Loucy (cell line): ENCODE data around the gene RGS12.

Experiments
- H2AFZ ChIP-seq: fragments of 200-600 bp; sonication (generic); 2 replicates; pipeline ENCODE4 v1.6.0; 2016; ENCODE audit warnings: antibody characterized with exemption, mild to moderate bottlenecking, low read length, moderate library complexity
- H3F3A ChIP-seq: fragments of 200-600 bp; 2 replicates; pipeline ENCODE4 v1.6.0; 2016; ENCODE audit warnings: antibody characterized with exemption, low read depth, mild to moderate bottlenecking
- H3K27me3 ChIP-seq: fragments of 200-600 bp; sonication (generic); 2 replicates; pipeline ENCODE4 v1.6.1; 2014; ENCODE audit warnings: low read length, mild to moderate bottlenecking; ENCODE audit not compliant: insufficient read depth, poor library complexity, severe bottlenecking
- H3K36me3 ChIP-seq: fragments of 200-600 bp; sonication (generic); 2 replicates; pipeline ENCODE4 v1.6.1; 2016; ENCODE audit warnings: low read length; ENCODE audit not compliant: insufficient read depth
- H3K4me1 ChIP-seq: fragments of 200-600 bp; sonication (generic); 2 replicates; pipeline ENCODE4 v1.5.1; 2014; ENCODE audit warnings: low read length, mild to moderate bottlenecking; ENCODE audit not compliant: insufficient read depth, poor library complexity, severe bottlenecking
- H3K4me2 ChIP-seq: fragments of 200-600 bp; sonication (generic); 2 replicates; pipeline ENCODE4 v1.6.0; 2014; ENCODE audit warnings: antibody characterized with exemption, low read length, low read depth, mild to moderate bottlenecking; ENCODE audit not compliant: poor library complexity, severe bottlenecking
- H3K4me3 ChIP-seq: fragments of 200-600 bp; sonication (generic); 2 replicates; pipeline ENCODE4 v1.5.1; 2014; ENCODE audit warnings: low read length, mild to moderate bottlenecking, mixed read lengths; ENCODE audit not compliant: poor library complexity, severe bottlenecking
- H3K79me2 ChIP-seq: fragments of 200-600 bp; sonication (generic); 2 replicates; pipeline ENCODE4 v1.6.1; 2014; ENCODE audit warnings: low read length; ENCODE audit not compliant: insufficient read depth
- H3K9ac ChIP-seq: fragments of 200-600 bp; sonication (generic); 2 replicates; pipeline ENCODE4 v1.6.0; 2014; ENCODE audit warnings: mild to moderate bottlenecking, low read depth, low read length, moderate library complexity; ENCODE audit not compliant: poor library complexity, severe bottlenecking
- H3K9me2 ChIP-seq: fragments of 200-600 bp; sonication (generic); replicated peaks from 2 replicates; pipeline ENCODE4 v1.6.1; 2016; ENCODE audit warnings: low read depth, low read length, mixed read lengths
- H3K9me3 ChIP-seq: fragments of 200-600 bp; sonication (generic); 2 replicates; pipeline ENCODE4 v1.6.1; 2014; ENCODE audit warnings: mild to moderate bottlenecking, antibody characterized with exemption, low read length, low read depth; ENCODE audit not compliant: insufficient read depth
- H4K20me1 ChIP-seq: fragments of 200-600 bp; sonication (generic); 2 replicates; pipeline ENCODE4 v1.6.0; 2014; ENCODE audit warnings: antibody characterized with exemption, low read length, mild to moderate bottlenecking; ENCODE audit not compliant: insufficient read depth, poor library complexity, severe bottlenecking
- EZH2phosphoT487 ChIP-seq: fragments of 200-600 bp; IDR thresholded peaks from 2 replicates; pipeline ENCODE4 v1.6.1; 2018; ENCODE audit warnings: antibody characterized with exemption, mild to moderate bottlenecking, moderate library complexity, borderline replicate concordance
- TF ChIP-seq, protein P1 (sequence below): fragments of 200-600 bp; sonication (generic); conservative IDR thresholded peaks from 2 replicates; pipeline ENCODE4 v1.5.1; 2014; ENCODE audit warnings: mild to moderate bottlenecking, antibody characterized with exemption, low read length

RGS12 gene

DNA sequence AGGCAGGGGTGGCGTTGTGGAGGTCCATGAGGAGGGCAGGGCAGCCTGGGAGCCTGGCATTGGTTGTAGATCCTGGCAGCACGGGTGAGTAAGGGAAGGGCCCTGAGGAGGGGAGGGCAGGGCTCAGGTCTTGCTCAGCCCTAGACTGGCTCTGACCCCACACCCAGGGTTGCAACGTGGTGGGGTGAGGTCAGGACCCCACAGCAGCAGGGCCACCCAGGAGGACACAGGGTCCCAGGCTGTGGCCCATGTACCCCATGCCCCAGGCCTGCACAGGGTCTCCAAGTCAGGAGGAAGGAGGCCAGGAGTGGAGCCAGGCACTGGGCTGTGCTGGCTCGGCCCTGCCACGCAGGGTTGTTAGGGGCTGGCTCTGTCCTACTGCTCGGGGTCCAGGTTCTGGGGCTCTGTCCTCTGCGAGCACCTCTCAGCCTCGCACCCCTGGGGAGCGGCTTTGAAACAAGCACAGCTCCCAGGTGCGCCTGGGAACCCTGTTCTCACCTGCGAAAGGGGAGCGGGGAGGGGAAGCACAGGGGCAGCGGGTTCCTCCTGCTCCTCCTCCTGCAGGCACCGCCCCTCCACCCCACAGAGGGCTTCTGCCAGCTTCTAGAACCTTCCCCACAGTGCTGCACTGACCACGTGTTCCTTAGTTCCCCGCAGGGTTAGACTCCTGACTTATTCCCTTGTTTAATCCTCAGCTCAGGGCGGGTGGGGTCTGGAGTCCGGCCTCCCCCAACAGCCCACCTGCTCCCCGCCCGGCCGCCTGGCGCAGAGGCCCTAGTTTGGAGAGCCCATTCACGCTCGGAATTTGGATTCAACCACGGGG is 23.5 kb upstream of the RGS12 start:
- TF ChIP-seq EZH2phosphoT487, result no peak
- TF ChIP-seq, protein P1, sequence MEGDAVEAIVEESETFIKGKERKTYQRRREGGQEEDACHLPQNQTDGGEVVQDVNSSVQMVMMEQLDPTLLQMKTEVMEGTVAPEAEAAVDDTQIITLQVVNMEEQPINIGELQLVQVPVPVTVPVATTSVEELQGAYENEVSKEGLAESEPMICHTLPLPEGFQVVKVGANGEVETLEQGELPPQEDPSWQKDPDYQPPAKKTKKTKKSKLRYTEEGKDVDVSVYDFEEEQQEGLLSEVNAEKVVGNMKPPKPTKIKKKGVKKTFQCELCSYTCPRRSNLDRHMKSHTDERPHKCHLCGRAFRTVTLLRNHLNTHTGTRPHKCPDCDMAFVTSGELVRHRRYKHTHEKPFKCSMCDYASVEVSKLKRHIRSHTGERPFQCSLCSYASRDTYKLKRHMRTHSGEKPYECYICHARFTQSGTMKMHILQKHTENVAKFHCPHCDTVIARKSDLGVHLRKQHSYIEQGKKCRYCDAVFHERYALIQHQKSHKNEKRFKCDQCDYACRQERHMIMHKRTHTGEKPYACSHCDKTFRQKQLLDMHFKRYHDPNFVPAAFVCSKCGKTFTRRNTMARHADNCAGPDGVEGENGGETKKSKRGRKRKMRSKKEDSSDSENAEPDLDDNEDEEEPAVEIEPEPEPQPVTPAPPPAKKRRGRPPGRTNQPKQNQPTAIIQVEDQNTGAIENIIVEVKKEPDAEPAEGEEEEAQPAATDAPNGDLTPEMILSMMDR, result no peak
- Histone ChIP-seq H3K9me2 (no peaks in the 10 kb centered on the region), H3K36me3 (no peaks in the 10 kb centered on the region), H3K4me1 (no peaks in the 10 kb centered on the region), H2AFZ (no peak overlapping the region), H3K9ac (no peak overlapping the region), H3F3A (no peaks in the 10 kb centered on the region; the same call in 1 of the 2 replicates), H3K4me2 (no peak overlapping the region), H3K9me3 (no peaks in the 10 kb centered on the region), H3K4me3 (no peak overlapping the region), H4K20me1 (no peaks in the 10 kb centered on the region), H3K27me3 (no peaks in the 10 kb centered on the region), H3K79me2 (no peaks in the 10 kb centered on the region)

DNA sequence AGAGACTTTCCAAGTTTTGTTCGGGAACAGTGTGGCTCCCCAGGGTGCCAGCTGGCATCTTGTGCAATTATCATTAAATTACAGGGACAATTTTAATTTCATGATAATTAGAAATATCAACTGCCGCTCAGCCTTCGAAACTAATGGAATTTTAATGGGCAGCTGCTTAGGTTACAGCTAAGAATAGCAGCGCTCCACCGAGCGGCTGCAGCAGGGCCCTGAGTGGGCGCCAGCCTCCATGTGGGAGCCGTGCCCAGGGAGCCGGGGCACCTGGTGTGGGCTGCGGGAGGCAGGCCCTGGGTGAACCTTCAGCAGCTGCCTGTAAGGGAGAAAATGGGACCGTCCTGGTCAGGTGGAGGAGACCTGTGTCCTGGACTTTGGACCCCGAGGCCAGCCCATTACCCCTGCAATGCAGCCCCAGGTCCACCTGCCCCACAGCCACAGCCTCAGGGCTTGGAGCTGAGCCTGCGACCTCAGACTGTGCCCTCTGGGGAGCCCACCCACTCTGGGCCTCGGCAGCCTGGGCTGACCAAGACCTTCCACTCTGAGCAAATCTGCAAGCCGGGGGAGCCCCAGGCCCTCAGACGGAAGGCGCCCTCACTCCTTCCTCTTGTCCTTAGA is 22.7 kb upstream of the RGS12 start:
- TF ChIP-seq EZH2phosphoT487, result no peak
- TF ChIP-seq, protein P1, result no peak
- no peaks in the 10 kb centered on the region for H3K9me2 ChIP-seq
- no peak overlapping the region for H3K9ac ChIP-seq
- no peaks in the 10 kb centered on the region for H3K4me1 ChIP-seq
- no peaks in the 10 kb centered on the region for H3K79me2 ChIP-seq
- no peaks in the 10 kb centered on the region for H3K9me3 ChIP-seq
- H3K27me3 ChIP-seq, result no peaks in the 10 kb centered on the region
- no peaks in the 10 kb centered on the region for H3K36me3 ChIP-seq
- H4K20me1 ChIP-seq, result no peaks in the 10 kb centered on the region
- no peak overlapping the region for H2AFZ ChIP-seq
- H3K4me3 ChIP-seq, result no peak overlapping the region
- H3F3A ChIP-seq, result no peaks in the 10 kb centered on the region; the same call in 1 of the 2 replicates
- no peak overlapping the region for H3K4me2 ChIP-seq

DNA sequence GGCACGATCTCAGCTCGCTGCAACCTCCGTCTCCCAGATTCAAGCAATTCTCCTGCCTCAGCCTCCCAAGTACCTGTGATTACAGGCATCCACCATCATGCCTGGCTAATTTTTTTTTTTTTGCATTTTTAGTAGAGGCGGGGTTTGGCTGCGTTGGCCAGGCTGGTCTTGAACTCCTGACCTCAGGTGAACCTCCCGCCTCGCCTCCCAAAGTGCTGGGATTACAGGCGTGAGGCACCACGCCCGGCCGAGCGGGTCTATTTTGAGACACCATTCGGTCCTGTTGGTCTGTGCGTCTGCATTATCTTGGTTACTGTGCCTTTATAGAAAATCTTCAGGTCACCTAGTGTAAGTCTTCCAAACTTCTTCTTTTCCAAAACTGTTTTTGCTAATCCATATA is 21.7 kb upstream of the RGS12 start:
- no peaks in the 10 kb centered on the region for H3K79me2 ChIP-seq
- no peaks in the 10 kb centered on the region; the same call in 1 of the 2 replicates for H3F3A ChIP-seq
- H2AFZ ChIP-seq, result no peak overlapping the region
- H3K9me2 ChIP-seq, result no peaks in the 10 kb centered on the region
- no peaks in the 10 kb centered on the region for H3K9me3 ChIP-seq
- TF ChIP-seq EZH2phosphoT487, result no peak
- TF ChIP-seq, protein P1, result no peak
- no peak overlapping the region for H3K4me3 ChIP-seq
- H3K9ac ChIP-seq, result no peak overlapping the region
- no peaks in the 10 kb centered on the region for H3K4me1 ChIP-seq
- H3K27me3 ChIP-seq, result no peaks in the 10 kb centered on the region
- no peaks in the 10 kb centered on the region for H4K20me1 ChIP-seq
- H3K4me2 ChIP-seq, result no peak overlapping the region
- no peaks in the 10 kb centered on the region for H3K36me3 ChIP-seq
